DOHH2 (cell line): ENCODE data around the gene GPN1.

Experiments used
- H3F3A ChIP-seq: fragments of 200-600 bp; sonication (generic), shearing (Covaris generic); 2 replicates; pipeline ENCODE4 v1.6.0; 2016; ENCODE audit warnings: antibody characterized with exemption, mild to moderate bottlenecking; ENCODE audit not compliant: control insufficient read depth, insufficient read depth
- H3K27ac ChIP-seq: fragments of 200-600 bp; sonication (generic); 2 replicates; pipeline ENCODE4 v1.5.1; 2014; ENCODE audit warnings: low read depth, mild to moderate bottlenecking, low read length, moderate library complexity
- H3K27me3 ChIP-seq: fragments of 200-600 bp; sonication (generic); 2 replicates; pipeline ENCODE4 v1.6.1; 2014; ENCODE audit warnings: mild to moderate bottlenecking, low read length, mixed read lengths; ENCODE audit not compliant: control insufficient read depth
- H3K36me3 ChIP-seq: fragments of 200-600 bp; sonication (generic); 2 replicates; pipeline ENCODE4 v1.6.1; 2014; ENCODE audit warnings: mild to moderate bottlenecking, low read length, moderate library complexity, mixed read lengths; ENCODE audit not compliant: control insufficient read depth
- H3K4me1 ChIP-seq: fragments of 200-600 bp; sonication (generic); 2 replicates; pipeline ENCODE4 v1.6.1; 2014; ENCODE audit warnings: mild to moderate bottlenecking, low read length, mixed read lengths; ENCODE audit not compliant: control insufficient read depth
- H3K4me2 ChIP-seq: fragments of 200-600 bp; sonication (generic); 2 replicates; pipeline ENCODE4 v1.6.0; 2014; ENCODE audit warnings: mild to moderate bottlenecking, low read length, moderate library complexity
- H3K4me3 ChIP-seq: fragments of 200-600 bp; sonication (generic); 2 replicates; pipeline ENCODE4 v1.5.1; 2014; ENCODE audit warnings: mild to moderate bottlenecking, low read length, mixed read lengths
- H3K79me2 ChIP-seq: fragments of 200-600 bp; sonication (generic); 2 replicates; pipeline ENCODE4 v1.6.1; 2014; ENCODE audit warnings: mild to moderate bottlenecking, low read length, mixed read lengths; ENCODE audit not compliant: control insufficient read depth
- H3K9me2 ChIP-seq: fragments of 200-600 bp; sonication (generic); replicated peaks from 2 replicates; pipeline ENCODE4 v1.6.1; 2014; ENCODE audit warnings: mild to moderate bottlenecking, low read length, mixed read lengths; ENCODE audit not compliant: control insufficient read depth
- H3K9me3 ChIP-seq: fragments of 200-600 bp; sonication (generic); 2 replicates; pipeline ENCODE4 v1.6.1; 2014; ENCODE audit warnings: antibody characterized with exemption, low read length, mixed read lengths; ENCODE audit not compliant: control insufficient read depth, insufficient read depth
- H4K20me1 ChIP-seq: fragments of 200-600 bp; sonication (generic); 2 replicates; pipeline ENCODE4 v1.6.0; 2014; ENCODE audit warnings: low read depth, mild to moderate bottlenecking, antibody characterized with exemption, low read length, moderate library complexity; ENCODE audit not compliant: control insufficient read depth, insufficient read depth
- CTCF ChIP-seq: fragments of 200-600 bp; sonication (generic); IDR thresholded peaks from one replicate; pipeline ENCODE4 v1.5.1; 2014; ENCODE audit warnings: antibody characterized with exemption, mild to moderate bottlenecking, low read depth, low read length; ENCODE audit not compliant: poor library complexity, severe bottlenecking
- EZH2phosphoT487 ChIP-seq: fragments of 200-600 bp; sonication (generic); IDR thresholded peaks from 2 replicates; pipeline ENCODE4 v1.6.1; 2017; ENCODE audit warnings: borderline replicate concordance, mild to moderate bottlenecking, antibody characterized with exemption, low read length, moderate library complexity, mixed read lengths

GPN1 gene

DNA sequence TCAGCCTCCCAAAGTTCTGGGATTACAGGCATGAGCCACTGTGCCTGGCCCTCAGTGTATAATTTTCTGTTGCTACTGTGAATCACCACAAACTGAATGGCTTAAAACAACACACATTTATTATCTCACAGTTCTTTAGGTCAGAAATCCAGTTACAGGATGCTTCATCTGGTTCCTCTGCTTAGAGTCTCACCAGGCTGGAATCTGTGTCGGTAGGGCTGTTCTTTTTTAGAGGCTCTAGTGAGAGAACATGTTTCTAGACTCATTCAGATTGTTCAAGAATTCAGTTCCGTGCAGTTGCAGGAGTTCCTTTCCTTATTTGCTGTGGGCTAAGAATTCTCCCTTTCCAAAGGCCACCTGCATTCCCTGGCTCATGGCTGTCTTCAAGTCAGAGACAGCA is 22.2 kb upstream of the GPN1 start:
- Histone ChIP-seq H3K9me2 (no peaks in the 10 kb centered on the region), H3K27ac (no peak overlapping the region), H3K36me3 (peaks cover 68% of the 10 kb centered on the region), H4K20me1 (no peaks in the 10 kb centered on the region), H3K4me3 (no peak overlapping the region), H3K4me1 (no peaks in the 10 kb centered on the region), H3K4me2 (no peak overlapping the region), H3K27me3 (no peaks in the 10 kb centered on the region), H3K9me3 (no peaks in the 10 kb centered on the region), H3K79me2 (peaks cover 4% of the 10 kb centered on the region), H3F3A (no peaks in the 10 kb centered on the region)
- no peak for TF ChIP-seq EZH2phosphoT487
- no peak for TF ChIP-seq CTCF

DNA sequence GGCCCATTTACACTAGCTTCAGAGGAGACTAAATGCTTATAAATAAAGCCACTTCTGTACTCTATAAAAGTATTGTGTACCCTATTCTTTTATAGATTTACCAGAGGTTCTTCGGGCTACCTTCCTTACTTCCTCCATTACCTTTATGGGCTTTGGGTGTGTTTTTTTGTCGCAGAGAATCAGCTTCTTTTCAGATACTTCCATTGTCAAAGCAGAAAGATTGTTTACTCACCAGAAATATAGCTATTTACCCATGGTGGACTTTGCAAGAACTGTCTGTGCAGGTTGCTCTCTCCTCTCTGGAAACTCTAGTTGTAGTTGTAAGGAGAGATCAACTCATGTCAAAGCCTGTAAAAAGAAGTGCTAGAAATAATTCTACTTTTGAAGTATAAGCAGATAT is 14.9 kb upstream of the GPN1 start:
- H3K9me3 ChIP-seq = no peaks in the 10 kb centered on the region
- H3F3A ChIP-seq = no peaks in the 10 kb centered on the region
- peaks cover 4% of the 10 kb centered on the region for H3K79me2 ChIP-seq
- H3K4me3 ChIP-seq = no peak overlapping the region
- H3K4me1 ChIP-seq = no peaks in the 10 kb centered on the region
- no peaks in the 10 kb centered on the region for H3K27me3 ChIP-seq
- no peaks in the 10 kb centered on the region for H4K20me1 ChIP-seq
- no peaks in the 10 kb centered on the region for H3K9me2 ChIP-seq
- TF ChIP-seq EZH2phosphoT487 (no peak), CTCF (no peak)
- H3K27ac ChIP-seq = no peak overlapping the region
- H3K36me3 ChIP-seq = peaks cover 61% of the 10 kb centered on the region
- no peak overlapping the region for H3K4me2 ChIP-seq

DNA sequence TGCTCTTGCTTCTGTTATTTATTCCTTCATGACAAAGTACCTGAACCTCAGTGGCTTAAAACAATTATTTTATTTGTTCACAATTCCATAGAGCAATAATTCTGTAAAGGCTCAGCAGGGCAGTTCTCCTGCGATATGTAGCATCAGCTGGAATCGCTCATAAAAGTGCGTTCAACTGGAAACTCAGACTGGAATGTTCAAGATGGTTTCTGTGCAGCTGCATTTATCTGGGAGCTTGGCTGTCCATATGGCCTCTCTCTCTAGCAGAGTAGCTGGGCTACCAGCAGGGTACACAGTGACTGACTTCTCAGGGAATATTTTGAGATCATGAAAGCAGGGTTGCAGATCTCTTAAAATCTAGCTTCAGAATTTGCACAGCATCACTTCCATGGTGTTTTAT is 13.5 kb upstream of the GPN1 start:
- no peaks in the 10 kb centered on the region for H3F3A ChIP-seq
- H3K27ac ChIP-seq = no peak overlapping the region
- H3K4me1 ChIP-seq = no peaks in the 10 kb centered on the region
- no peaks in the 10 kb centered on the region for H3K9me3 ChIP-seq
- H3K4me2 ChIP-seq = no peak overlapping the region
- TF ChIP-seq EZH2phosphoT487 (no peak), CTCF (no peak)
- no peak overlapping the region for H3K4me3 ChIP-seq
- H4K20me1 ChIP-seq = no peaks in the 10 kb centered on the region
- no peaks in the 10 kb centered on the region for H3K27me3 ChIP-seq
- H3K9me2 ChIP-seq = no peaks in the 10 kb centered on the region
- peaks cover 64% of the 10 kb centered on the region for H3K36me3 ChIP-seq
- H3K79me2 ChIP-seq = peaks cover 4% of the 10 kb centered on the region

DNA sequence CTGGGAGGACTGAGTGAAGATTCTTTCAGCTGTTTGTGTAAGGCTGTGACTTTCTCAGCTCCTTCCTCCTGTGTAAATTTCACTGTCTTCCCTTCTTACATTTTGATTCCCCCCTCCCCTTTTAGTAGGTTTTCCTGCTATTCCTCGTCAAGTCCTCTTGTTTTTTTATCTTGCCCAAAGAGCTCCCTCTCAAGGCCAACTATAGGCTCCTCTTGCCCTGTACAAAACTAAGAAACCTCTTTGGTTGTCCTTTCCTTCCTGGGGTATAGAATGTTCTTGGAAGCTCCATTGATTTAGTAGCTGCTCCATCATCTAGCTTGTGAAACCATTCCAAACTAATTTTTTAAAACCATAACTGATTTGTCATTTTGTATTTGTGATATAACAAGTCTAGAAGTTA is 7.3 kb upstream of the GPN1 start:
- peaks cover 77% of the 10 kb centered on the region for H3K36me3 ChIP-seq

More for the DNA sequence above, 7.3 kb upstream of the GPN1 start:
- H3K4me3 ChIP-seq = no peak overlapping the region
- H3K27ac ChIP-seq = no peak overlapping the region
- H3K4me2 ChIP-seq = no peak overlapping the region
- no peaks in the 10 kb centered on the region for H3K79me2 ChIP-seq
- H3K9me3 ChIP-seq = no peaks in the 10 kb centered on the region
- H3F3A ChIP-seq = peaks cover 7% of the 10 kb centered on the region; the same call in 1 of the 2 replicates
- TF ChIP-seq EZH2phosphoT487 (no peak), CTCF (no peak)
- no peaks in the 10 kb centered on the region for H3K27me3 ChIP-seq
- peaks cover 5% of the 10 kb centered on the region for H3K4me1 ChIP-seq
- no peaks in the 10 kb centered on the region for H4K20me1 ChIP-seq
- no peaks in the 10 kb centered on the region for H3K9me2 ChIP-seq
